K562 (cell line): ENCODE measurements around the gene PPP3CA. TPM values are rescaled to one million over a fixed set of nuclear protein-coding genes. Genes with fewer than 3 reads are reported as not detected.

Source experiments
- ATAC-seq: fragments of 200-7000 bp; cut with Tn5 transposase; 3 replicates; pipeline ENCODE4 v1.9.1; 2020; ENCODE audit warnings: moderate library complexity
- BruUV-seq: library from RNA; stranded (reverse); fragments of 400-500 nt; replicated peaks from 2 replicates; lab custom pipeline; 2021; lab: Mats Ljungman, UMichigan
- CTCF ChIA-PET: fragments of 300-600 bp; formaldehyde crosslinking; extraction: SDS; loops from one replicate; lab custom pipeline; 2021; ENCODE audit warnings: low intra/inter-chr PET ratio; lab: Yijun Ruan, JAX
- POLR2A ChIA-PET: fragments of 300-600, 350-650 bp; sonication (Branson Sonifier 250); formaldehyde crosslinking; extraction: SDS; loops from one replicate; lab custom pipeline; 2021; ENCODE audit warnings: antibody characterized with exemption, inconsistent platforms; lab: Yijun Ruan, JAX
- DNase-seq, 4 experiments: peaks; one replicate each; pipeline versions ENCODE4 v3.0.0 to v3.0.0-alpha.2; 2011 to 2018; ENCODE audit warnings: low spot score in 3 of 4, mixed read lengths in 3 of 4; ENCODE audit errors: extremely low read depth in 1 of 4
- FAIRE-seq: peaks from 2 replicates; lab custom pipeline; 2011; peaks lifted over from hg19 to GRCh38; lab: Jason Lieb, UNC
- H2AFZ ChIP-seq: 2 replicates; pipeline ENCODE4 v1.6.0; 2011; ENCODE audit warnings: low read depth, low read length, control low read depth, inconsistent platforms
- H3K27ac ChIP-seq: fragments of 200-600 bp; 3 replicates; pipeline ENCODE4 v1.8.0; 2011; ENCODE audit warnings: low read depth, mild to moderate bottlenecking, control low read depth, inconsistent platforms, low read length, moderate library complexity, mixed read lengths; ENCODE audit errors: extremely low read depth
- H3K27me3 ChIP-seq, 2 experiments: fragments of 300-600 bp in 1 of 2; 2 replicates in 1 of 2; 3 replicates in 1 of 2; pipeline versions ENCODE4 v1.6.0 to v1.8.0; 2011; ENCODE audit warnings: inconsistent platforms in 2 of 2, low read length in 2 of 2, mild to moderate bottlenecking in 1 of 2, mixed read lengths in 1 of 2, moderate library complexity in 1 of 2; ENCODE audit not compliant: control insufficient read depth in 2 of 2, insufficient read depth in 2 of 2
- H3K36me3 ChIP-seq: fragments of 300-600 bp; 3 replicates; pipeline ENCODE4 v1.8.0; 2011; ENCODE audit warnings: mild to moderate bottlenecking, low read length, inconsistent platforms; ENCODE audit not compliant: control insufficient read depth, insufficient read depth
- H3K4me1 ChIP-seq, 2 experiments: fragments of 200-600 bp in 1 of 2; replicated peaks in 1 of 2; 2 replicates in 1 of 2; 3 replicates in 1 of 2; pipeline versions ENCODE4 v1.5.1 to v1.8.0; 2011; ENCODE audit warnings: inconsistent platforms in 2 of 2, low read length in 2 of 2, mild to moderate bottlenecking in 1 of 2, mixed read lengths in 1 of 2, moderate library complexity in 1 of 2; ENCODE audit not compliant: control insufficient read depth in 2 of 2, insufficient read depth in 2 of 2
- H3K4me2 ChIP-seq: 2 replicates; pipeline ENCODE4 v1.6.1; 2011; ENCODE audit warnings: low read length, control low read depth, inconsistent platforms, mixed read lengths; ENCODE audit not compliant: insufficient read depth
- H3K4me3 ChIP-seq: fragments of 200-600 bp; sonication (generic), shearing (Covaris generic); 2 replicates; pipeline ENCODE4 v1.5.1; 2016; ENCODE audit warnings: control low read depth, inconsistent platforms
- H3K79me2 ChIP-seq: fragments of 200-600 bp; 3 replicates; pipeline ENCODE4 v1.8.0; 2011; ENCODE audit warnings: low read length, inconsistent platforms; ENCODE audit not compliant: control insufficient read depth, insufficient read depth
- H3K9ac ChIP-seq, 2 experiments: 2 replicates each; pipeline versions ENCODE4 v1.6.0 to v1.6.1; 2011; ENCODE audit warnings: low read depth in 2 of 2, low read length in 2 of 2, control low read depth in 1 of 2, inconsistent platforms in 1 of 2, mild to moderate bottlenecking in 1 of 2, mixed read lengths in 1 of 2; ENCODE audit not compliant: insufficient read depth in 1 of 2
- H3K9me1 ChIP-seq: one replicate; pipeline ENCODE4 v1.6.0; 2011; ENCODE audit warnings: inconsistent platforms, mild to moderate bottlenecking, low read length, moderate library complexity; ENCODE audit not compliant: control insufficient read depth, insufficient read depth
- H3K9me3 ChIP-seq: replicated peaks from 2 replicates; pipeline ENCODE4 v1.5.1; 2011; ENCODE audit warnings: low read depth, low read length, inconsistent platforms; ENCODE audit not compliant: control insufficient read depth, insufficient read depth
- H4K20me1 ChIP-seq: replicated peaks from 2 replicates; pipeline ENCODE4 v1.6.1; 2011; ENCODE audit warnings: low read length, inconsistent platforms, mixed read lengths; ENCODE audit not compliant: control insufficient read depth, insufficient read depth
- ATF4 ChIP-seq: fragments of 450-650 bp; formaldehyde crosslinking; IDR thresholded peaks from 2 replicates; pipeline ENCODE4 v1.4.0; 2022; ENCODE audit warnings: mild to moderate bottlenecking, moderate library complexity
- BRD4 ChIP-seq: fragments of 200-600 bp; sonication (generic); IDR thresholded peaks from 2 replicates; pipeline ENCODE4 v1.6.1; 2017; ENCODE audit warnings: inconsistent platforms
- E4F1 ChIP-seq: fragments of 250-450 bp; sonication (Bioruptor Pico); IDR thresholded peaks from 2 replicates; pipeline ENCODE4 v1.5.0; 2021; ENCODE audit warnings: mild to moderate bottlenecking, borderline replicate concordance
- FOXK2 ChIP-seq, 2 experiments: fragments of 450-650 bp; IDR thresholded peaks in 1 of 2; conservative IDR thresholded peaks in 1 of 2; 2 replicates each; pipeline ENCODE4 v1.6.1; 2016; ENCODE audit warnings: low read depth in 2 of 2, mild to moderate bottlenecking in 1 of 2
- HIVEP1 ChIP-seq: fragments of 250-450 bp; sonication (Bioruptor Pico); IDR thresholded peaks from 2 replicates; pipeline ENCODE4 v1.4.0; 2020; ENCODE audit warnings: mild to moderate bottlenecking
- HMBOX1 ChIP-seq: sonication (generic); IDR thresholded peaks from 2 replicates; pipeline ENCODE4 v1.6.1; 2016
- JUNB ChIP-seq: fragments of 450-650 bp; formaldehyde crosslinking; conservative IDR thresholded peaks from 2 replicates; pipeline ENCODE4 v1.4.0; 2020; ENCODE audit warnings: mild to moderate bottlenecking
- KLF13 ChIP-seq: fragments of 450-650 bp; IDR thresholded peaks from 2 replicates; pipeline ENCODE4 v1.6.1; 2016; ENCODE audit warnings: missing genetic modification characterization, low read depth, mild to moderate bottlenecking, missing compliant biosample characterization, moderate library complexity, borderline replicate concordance
- KLF16 ChIP-seq: IDR thresholded peaks from 2 replicates; pipeline ENCODE4 v1.6.1; 2016; ENCODE audit warnings: antibody characterized with exemption
- MAFG ChIP-seq: fragments of 450-650 bp; conservative IDR thresholded peaks from 2 replicates; pipeline ENCODE4 v1.6.1; 2016; ENCODE audit warnings: missing genetic modification characterization, missing compliant biosample characterization
- MLX ChIP-seq, 2 experiments: fragments of 450-650 bp in 1 of 2; sonication (generic) in 1 of 2; formaldehyde crosslinking; conservative IDR thresholded peaks; 2 replicates each; pipeline versions ENCODE4 v1.4.0 to v1.8.1; 2020 to 2022; ENCODE audit warnings: mild to moderate bottlenecking in 1 of 2, missing genetic modification reagents in 1 of 2
- NEUROD1 ChIP-seq: fragments of 150-350 bp; IDR thresholded peaks from 2 replicates; pipeline ENCODE4 v1.6.1; 2014; ENCODE audit warnings: borderline replicate concordance, low read length, low read depth; ENCODE audit not compliant: partially characterized antibody
- NFRKB ChIP-seq: fragments of 450-650 bp; IDR thresholded peaks from 2 replicates; pipeline ENCODE4 v1.6.1; 2016; ENCODE audit warnings: low read depth
- POLR3G ChIP-seq: IDR thresholded peaks from 2 replicates; pipeline ENCODE4 v1.6.1; 2011; ENCODE audit not compliant: insufficient read length, insufficient replicate concordance; ENCODE audit errors: extremely low read depth
- TRIM25 ChIP-seq: fragments of 450-650 bp; IDR thresholded peaks from 2 replicates; pipeline ENCODE4 v1.7.0; 2016; ENCODE audit warnings: borderline replicate concordance
- WGBS: fragments of 100-300 bp; shearing (Covaris generic); methylation state at CpG from one replicate; pipeline ENCODE4 v1.1.6; 2016; ENCODE audit warnings: low coverage, mixed read lengths; ENCODE audit not compliant: insufficient coverage; ENCODE audit errors: missing lambda C conversion rate; 5-methylcytosine and 5-hydroxymethylcytosine counted together
- in situ Hi-C: fragments of 300-500 bp; cut with MboI; formaldehyde crosslinking; loops from 4 replicates; pipeline ENCODE4 v1.15.0; 2018; ENCODE audit warnings: inconsistent platforms, mixed read lengths
- intact Hi-C: fragments of 100-400 bp; cut with micrococcal nuclease; formaldehyde crosslinking; loops from 2 replicates; pipeline ENCODE4 v1.14.2; 2022
- polyA plus RNA-seq, 8 experiments: library from polyadenylated mRNA; depleted of rRNA in 4 of 8; stranded (reverse) in 5 of 8; unstranded in 3 of 8; fragments of >200 nt; fragmentation: Nextera tagmentation in 2 of 8; fragmentation: Illumina TruSeq in 1 of 8; extraction: Ambion mirVana in 2 of 8; extraction: Trizol in 1 of 8; gene quantifications; 2 replicates each; pipeline versions ENCODE4 v1.2.1 to v1.2.3, GENCODE V29; 2011 to 2014; ENCODE audit warnings: inconsistent platforms in 1 of 8, missing spikeins in 1 of 8
- total RNA-seq, 7 experiments: library from RNA; depleted of rRNA in 6 of 7; stranded (reverse); fragments of >200 nt in 6 of 7; fragmentation: Illumina TruSeq in 2 of 7; extraction: Trizol in 2 of 7; gene quantifications; 2 replicates each; pipeline versions ENCODE4 v1.2.1 to v1.2.3, GENCODE V29; 2011 to 2021; ENCODE audit warnings: low replicate concordance in 1 of 7

Gene PPP3CA
- total and polyA plus RNA-seq, 9 of the 15 experiments (the other 6 are each of a cell fraction or from before 2014, with no cell fraction given): 0.94 to 3.2 (median 1.6) TPM

- intact Hi-C loops (no loop called here), in situ Hi-C loops (no loop called here)
- no peaks in the 10 kb centered on the region for H3K9me1 ChIP-seq
- BruUV-seq: no TSS peak
- ATAC-seq: no peak
- no peak overlapping the region for H3K27ac ChIP-seq
- ChIA-PET CTCF (no interaction called here), POLR2A (no interaction called here)
- no peaks in the 10 kb centered on the region for H3K79me2 ChIP-seq
- no peak overlapping the region for H3K9ac ChIP-seq
- H3K36me3 ChIP-seq: no peaks in the 10 kb centered on the region
- no peak for FAIRE-seq
- H3K27me3 ChIP-seq: no peaks in the 10 kb centered on the region
- no peak overlapping the region for H3K4me3 ChIP-seq
- DNase-seq: no peak
- WGBS: 3% methylated on average over 4 of the region's 4 CpGs
- H4K20me1 ChIP-seq: no peaks in the 10 kb centered on the region
- no peaks in the 10 kb centered on the region for H3K4me1 ChIP-seq
- H2AFZ ChIP-seq: no peak overlapping the region
- H3K9me3 ChIP-seq: no peaks in the 10 kb centered on the region; the same call in 1 of the 2 replicates
- no peak overlapping the region for H3K4me2 ChIP-seq
- TF ChIP-seq JUNB (CRISPR knock-in tag): no peak
- no peak for TF ChIP-seq TRIM25
- no peak for TF ChIP-seq BRD4
- no peak for TF ChIP-seq E4F1 (CRISPR knock-in tag)
- no peak for TF ChIP-seq KLF13
- TF ChIP-seq NEUROD1: no peak
- no peak for TF ChIP-seq MLX (CRISPR knock-in tag; conservative IDR thresholded peaks at IDR 0.05)
- no peak for TF ChIP-seq ATF4 (CRISPR knock-in tag)
- no peak for TF ChIP-seq HIVEP1 (CRISPR knock-in tag)
- TF ChIP-seq FOXK2 (conservative IDR thresholded peaks at IDR 0.05 in 1 of 2, IDR thresholded peaks at IDR 0.05 in 1 of 2; ENCODE audit: low read depth in 2 of 2): no peak
- no peak for TF ChIP-seq HMBOX1
- TF ChIP-seq MAFG (tag): no peak
- no peak for TF ChIP-seq POLR3G
- TF ChIP-seq NFRKB: no peak
- TF ChIP-seq KLF16: no peak
Measured at GRCh38 chr4:101191302-101192098, 155.8 kb downstream of the PPP3CA start.
